Measurements from ENCODE around the gene ZFP36. TPM values are rescaled to one million over a fixed set of nuclear protein-coding genes. Genes with fewer than 3 reads are reported as not detected.
A peak's percentile ranks its signal among the peaks of the same experiment; 100 is the strongest.
"Not testable (repeated sequence)": the region's sequence is repeated elsewhere in the genome, so short reads cannot be mapped to it uniquely, and the experiment has no call there.

The ZFP36 gene
- polyA plus RNA-seq (ENCODE audit: insufficient read depth in 1 of 5, insufficient read length in 5 of 5, low replicate concordance in 1 of 5) = 100 to 1,000 TPM in 1 of 5 donors, 10 to 100 TPM in 4; 36.6 to 122 (median 82.1) TPM
- long read RNA-seq, donor 1, transcript ZFP36-203 (2 exons, 1,786 nt) = major isoform, 40 of 40 reads
- long read RNA-seq, donor 1, partial matches to known transcripts = 0 of 40 reads
- long read RNA-seq, donor 1, other reads (novel, unspliced or antisense) = 0 of 40 reads
- long read RNA-seq, donor 2, transcript ZFP36-203 (2 exons, 1,786 nt) = major isoform, 31 of 31 reads
- long read RNA-seq, donor 2, partial matches to known transcripts = 0 of 31 reads
- long read RNA-seq, donor 2, other reads (novel, unspliced or antisense) = 0 of 31 reads
- long read RNA-seq, donor 3, transcript ZFP36-203 (2 exons, 1,786 nt) = major isoform, 16 of 16 reads
- long read RNA-seq, donor 3, partial matches to known transcripts = 0 of 16 reads
- long read RNA-seq, donor 3, other reads (novel, unspliced or antisense) = 0 of 16 reads
- long read RNA-seq, donor 4, transcript ZFP36-203 (2 exons, 1,786 nt) = major isoform, 23 of 23 reads
- long read RNA-seq, donor 4, partial matches to known transcripts = 0 of 23 reads
- long read RNA-seq, donor 4, other reads (novel, unspliced or antisense) = 0 of 23 reads
- long read RNA-seq, donor 5, transcript ZFP36-203 (2 exons, 1,786 nt) = major isoform, 32 of 33 reads
- long read RNA-seq, donor 5, partial matches to known transcripts = 0 of 33 reads
- long read RNA-seq, donor 5, other reads (novel, unspliced or antisense) = 0 of 33 reads
- long read RNA-seq, donor 6, transcript ZFP36-203 (2 exons, 1,786 nt) = major isoform, 62 of 72 reads
- long read RNA-seq, donor 6, partial matches to known transcripts = 0 of 72 reads
- long read RNA-seq, donor 6, other reads (novel, unspliced or antisense) = 9 of 72 reads
- long read RNA-seq, donor 7, transcript ZFP36-203 (2 exons, 1,786 nt) = major isoform, 40 of 45 reads
- long read RNA-seq, donor 7, partial matches to known transcripts = 0 of 45 reads
- long read RNA-seq, donor 7, other reads (novel, unspliced or antisense) = 5 of 45 reads
- long read RNA-seq, donor 8, transcript ZFP36-203 (2 exons, 1,786 nt) = major isoform, 8 of 8 reads
- long read RNA-seq, donor 8, partial matches to known transcripts = 0 of 8 reads
- long read RNA-seq, donor 8, other reads (novel, unspliced or antisense) = 0 of 8 reads

GRCh38 chr19:39406656-39407409, at the start of gene ZFP36:
TSS of gene ZFP36 (plus strand) at chr19:39406847. CDS start at chr19:39406905, 58 bp downstream.
- peak; percentile 85 to 88 for DNase-seq

GRCh38 chr19:39359026-39359425, 47.6 kb upstream of the ZFP36 start:
- no peak for DNase-seq

- DNase-seq = no peak
These were observed 46.0 kb upstream of the ZFP36 start for GRCh38 chr19:39360599-39360998.

- no peak for DNase-seq
These were observed 43.7 kb upstream of the ZFP36 start for GRCh38 chr19:39362682-39363657.

GRCh38 chr19:39363901-39364457, 42.7 kb upstream of the ZFP36 start:
- DNase-seq = no peak

- no peak for DNase-seq
These were observed 41.1 kb upstream of the ZFP36 start for GRCh38 chr19:39365531-39365930.

- DNase-seq = no peak
These were observed 37.4 kb upstream of the ZFP36 start for GRCh38 chr19:39369200-39369599.

- DNase-seq = no peak
These were observed 35.9 kb upstream of the ZFP36 start for GRCh38 chr19:39370735-39371134.

GRCh38 chr19:39372047-39372802, 34.4 kb upstream of the ZFP36 start:
- peak; percentile 90 to 94 for DNase-seq

GRCh38 chr19:39372941-39373340, 33.7 kb upstream of the ZFP36 start:
- DNase-seq = no peak

- DNase-seq = no peak
These were observed 30.7 kb upstream of the ZFP36 start for GRCh38 chr19:39375929-39376328.

- no peak for DNase-seq
These were observed 29.0 kb upstream of the ZFP36 start for GRCh38 chr19:39377373-39378362.

- DNase-seq = not testable (repeated sequence)
These were observed 27.3 kb upstream of the ZFP36 start for GRCh38 chr19:39379366-39379765.

- DNase-seq = no peak
These were observed 26.7 kb upstream of the ZFP36 start for GRCh38 chr19:39379865-39380396.

- no peak for DNase-seq
These were observed 25.8 kb upstream of the ZFP36 start for GRCh38 chr19:39380521-39381502.

Data from right lung (tissue), 10 donors.